ENCODE data around the gene C4B.
"Not testable (repeated sequence)": the region's sequence is repeated elsewhere in the genome, so short reads cannot be mapped to it uniquely, and the experiment has no call there.

C4B gene

GRCh38 chr6:31981744-31982143 is 32.9 kb upstream of the C4B start, which contains the start of gene C4A:
Gene C4A, plus strand, starts transcription at chr6:31982057. Its CDS starts 51 bp downstream, at chr6:31982108.
- FAIRE-seq = not testable (repeated sequence)

DNA sequence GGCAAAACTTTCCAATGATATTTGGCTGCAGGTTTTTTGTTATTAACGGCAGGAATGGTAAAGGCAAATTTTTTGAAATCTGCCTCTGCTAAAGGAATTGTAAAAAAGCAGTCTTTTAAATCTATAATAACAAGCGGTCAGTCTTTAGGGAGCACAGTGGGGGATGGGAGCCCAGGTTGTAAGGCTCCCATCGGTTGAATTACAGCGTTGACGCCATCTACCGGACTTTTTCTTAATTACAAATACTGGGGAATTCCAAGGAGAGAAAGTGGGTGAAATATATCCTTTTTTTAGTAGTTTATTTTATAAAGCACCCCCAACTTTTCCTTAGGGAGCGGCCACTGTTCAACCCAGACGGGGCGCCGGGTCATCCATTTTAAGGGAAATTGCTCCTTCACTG is 25.2 kb upstream of the C4B start:
- not testable (repeated sequence) for FAIRE-seq

DNA sequence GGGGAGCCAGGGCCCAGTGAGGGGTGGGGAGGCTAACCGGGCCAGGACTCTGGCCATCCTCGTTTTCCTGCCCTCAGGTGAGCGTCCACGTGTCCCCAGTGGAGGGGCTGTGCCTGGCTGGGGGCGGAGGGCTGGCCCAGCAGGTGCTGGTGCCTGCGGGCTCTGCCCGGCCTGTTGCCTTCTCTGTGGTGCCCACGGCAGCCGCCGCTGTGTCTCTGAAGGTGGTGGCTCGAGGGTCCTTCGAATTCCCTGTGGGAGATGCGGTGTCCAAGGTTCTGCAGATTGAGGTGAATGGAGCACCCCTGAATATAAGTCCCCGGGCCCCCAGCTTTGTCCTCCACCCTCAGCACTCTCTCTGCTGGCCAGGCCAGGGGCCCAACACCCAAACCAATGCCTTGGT is 20.2 kb upstream of the C4B start:
- FAIRE-seq = not testable (repeated sequence)

GRCh38 chr6:31996385-31996784 is 18.2 kb upstream of the C4B start:
- not testable (repeated sequence) for FAIRE-seq

- FAIRE-seq = not testable (repeated sequence)
These were observed 11.9 kb upstream of the C4B start for GRCh38 chr6:32002546-32003268.

- not testable (repeated sequence) for FAIRE-seq
These were observed 11.3 kb upstream of the C4B start for GRCh38 chr6:32003301-32003700.

DNA sequence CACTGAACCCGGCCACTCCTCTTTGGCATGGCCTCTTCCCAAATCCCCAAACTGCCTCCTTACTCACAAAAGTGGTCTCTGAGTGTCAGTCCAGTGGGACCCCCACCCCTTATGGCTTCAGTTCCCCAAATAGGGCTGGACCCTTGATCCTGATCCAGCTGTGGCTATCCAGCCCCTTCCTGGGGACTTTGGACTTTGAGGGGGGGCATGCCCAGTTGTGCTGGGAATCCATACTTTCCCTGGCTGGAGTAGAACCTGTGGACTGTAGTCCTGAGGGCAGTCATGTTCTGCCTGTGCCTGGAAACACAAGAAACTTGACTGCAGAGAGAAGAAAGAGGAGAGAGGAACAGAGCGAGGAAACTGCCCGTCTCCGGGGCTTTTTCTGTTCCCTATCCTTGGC is 10.2 kb upstream of the C4B start:
- not testable (repeated sequence) for FAIRE-seq

DNA sequence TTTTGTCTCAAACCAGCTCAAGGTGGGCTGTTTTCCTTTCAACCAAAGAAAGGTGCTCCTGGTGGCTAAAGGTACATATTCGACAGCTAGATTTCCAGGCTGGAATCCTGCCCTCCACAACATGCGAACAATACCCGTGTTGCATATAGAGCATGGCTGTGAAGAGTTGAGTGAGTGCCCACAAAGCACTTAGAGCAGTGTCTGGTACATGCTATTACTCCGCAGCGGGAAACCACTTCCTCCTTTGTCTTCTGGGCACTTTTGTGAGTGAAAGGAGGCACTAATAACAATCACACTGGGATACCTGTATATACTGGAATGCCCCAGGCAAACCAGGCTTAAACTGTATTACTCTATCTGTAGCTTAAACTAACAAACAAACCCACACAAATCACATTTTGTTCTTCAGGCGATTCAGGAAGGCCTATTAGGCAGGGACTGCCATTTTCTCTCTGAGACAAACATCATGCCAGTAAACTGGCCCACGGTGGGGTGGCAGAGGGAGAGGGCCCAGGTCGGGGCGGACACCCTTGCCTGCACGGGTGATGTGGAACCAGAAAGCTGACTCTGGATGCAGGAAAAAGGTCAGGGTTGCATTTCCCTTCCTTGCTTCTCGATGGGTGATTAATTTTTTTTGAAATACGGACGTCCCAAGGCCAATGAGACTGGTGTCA is 9.6 kb upstream of the C4B start:
- FAIRE-seq = not testable (repeated sequence)

GRCh38 chr6:32005538-32005880 is 9.1 kb upstream of the C4B start:
- FAIRE-seq = not testable (repeated sequence)

GRCh38 chr6:32005991-32006529 is 8.5 kb upstream of the C4B start:
- FAIRE-seq = not testable (repeated sequence)

- not testable (repeated sequence) for FAIRE-seq
These were observed 7.5 kb upstream of the C4B start for GRCh38 chr6:32007086-32007485.

DNA sequence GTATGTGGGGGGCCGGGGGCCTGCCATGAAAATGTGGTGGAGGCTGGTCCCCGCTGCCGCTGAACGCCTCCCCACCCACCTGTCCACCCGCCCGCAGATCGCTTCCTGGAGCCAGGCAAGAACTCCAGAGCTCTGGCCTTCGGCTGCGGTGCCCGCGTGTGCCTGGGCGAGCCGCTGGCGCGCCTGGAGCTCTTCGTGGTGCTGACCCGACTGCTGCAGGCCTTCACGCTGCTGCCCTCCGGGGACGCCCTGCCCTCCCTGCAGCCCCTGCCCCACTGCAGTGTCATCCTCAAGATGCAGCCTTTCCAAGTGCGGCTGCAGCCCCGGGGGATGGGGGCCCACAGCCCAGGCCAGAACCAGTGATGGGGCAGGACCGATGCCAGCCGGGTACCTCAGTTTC is 6.6 kb upstream of the C4B start:
- not testable (repeated sequence) for FAIRE-seq

DNA sequence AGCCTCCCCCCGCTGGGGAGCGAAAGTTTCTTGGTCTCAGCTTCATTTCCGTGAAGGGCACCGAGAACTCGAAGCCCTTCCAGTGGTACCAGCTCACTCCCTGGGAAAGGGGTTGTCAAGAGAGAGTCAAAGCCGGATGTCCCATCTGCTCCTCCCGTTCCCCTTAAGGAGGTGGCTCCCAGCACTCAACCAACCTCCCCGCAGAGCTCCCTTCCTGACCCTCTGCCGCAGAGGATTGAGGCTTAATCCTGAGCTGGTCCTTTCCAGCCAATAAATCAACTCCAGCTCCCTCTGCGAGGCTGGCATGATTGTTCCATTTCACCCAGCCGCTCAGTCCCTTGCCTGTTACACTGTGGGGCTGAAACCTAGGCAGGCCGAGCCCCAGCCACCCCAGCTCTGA is 6.0 kb upstream of the C4B start:
- FAIRE-seq = not testable (repeated sequence)

DNA sequence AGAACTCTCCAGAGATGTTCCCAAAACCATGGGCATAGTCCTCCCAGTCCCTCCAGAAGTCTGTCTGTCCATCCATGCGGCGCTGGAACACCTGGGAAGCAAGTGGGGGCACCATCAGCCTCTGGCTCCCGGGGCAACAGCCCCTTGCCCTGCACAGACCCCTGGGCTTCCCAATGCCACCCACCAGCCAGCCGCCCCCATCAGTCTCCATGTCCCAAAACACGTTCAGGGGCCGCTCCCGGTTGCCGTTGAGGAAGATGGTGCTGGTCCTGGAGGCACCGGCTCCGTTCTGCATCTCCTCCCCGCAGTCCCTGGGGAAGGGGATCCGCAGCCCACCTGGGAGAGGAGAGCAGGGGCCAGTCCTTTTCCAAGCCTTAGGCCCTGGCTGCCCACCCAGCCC is 5.1 kb upstream of the C4B start:
- FAIRE-seq = not testable (repeated sequence)

GRCh38 chr6:32010856-32011530 is 3.6 kb upstream of the C4B start:
- not testable (repeated sequence) for FAIRE-seq

GRCh38 chr6:32012941-32013617 is 1.5 kb upstream of the C4B start:
- not testable (repeated sequence) for FAIRE-seq

DNA sequence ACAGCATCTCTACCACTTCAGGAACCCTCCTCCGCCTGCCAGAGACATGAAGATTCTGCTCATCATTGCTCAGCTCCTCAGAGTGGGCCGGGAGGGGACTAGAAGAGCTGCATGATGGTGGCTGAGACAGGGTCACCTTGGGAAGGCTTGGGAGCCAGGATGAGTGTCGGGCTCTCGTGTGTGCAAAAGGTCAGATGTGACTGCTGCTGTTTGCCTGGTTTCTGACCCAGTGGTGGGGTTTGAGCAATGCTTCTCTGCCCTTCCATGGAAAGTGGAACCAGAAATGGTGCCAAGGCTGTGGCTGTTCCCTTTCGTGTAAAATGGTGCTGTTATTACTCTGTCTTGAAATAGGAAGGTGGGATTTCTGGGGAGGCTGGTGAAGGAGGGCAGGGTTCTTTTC is 857 bp upstream of the C4B start:
- not testable (repeated sequence) for FAIRE-seq

DNA sequence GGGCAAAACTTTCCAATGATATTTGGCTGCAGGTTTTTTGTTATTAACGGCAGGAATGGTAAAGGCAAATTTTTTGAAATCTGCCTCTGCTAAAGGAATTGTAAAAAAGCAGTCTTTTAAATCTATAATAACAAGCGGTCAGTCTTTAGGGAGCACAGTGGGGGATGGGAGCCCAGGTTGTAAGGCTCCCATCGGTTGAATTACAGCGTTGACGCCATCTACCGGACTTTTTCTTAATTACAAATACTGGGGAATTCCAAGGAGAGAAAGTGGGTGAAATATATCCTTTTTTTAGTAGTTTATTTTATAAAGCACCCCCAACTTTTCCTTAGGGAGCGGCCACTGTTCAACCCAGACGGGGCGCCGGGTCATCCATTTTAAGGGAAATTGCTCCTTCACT is 7.5 kb downstream of the C4B start:
- FAIRE-seq = not testable (repeated sequence)

GRCh38 chr6:32028631-32029030 is 14.0 kb downstream of the C4B start:
- FAIRE-seq = not testable (repeated sequence)

GRCh38 chr6:32029553-32029952 is 15.0 kb downstream of the C4B start:
- not testable (repeated sequence) for FAIRE-seq

DNA sequence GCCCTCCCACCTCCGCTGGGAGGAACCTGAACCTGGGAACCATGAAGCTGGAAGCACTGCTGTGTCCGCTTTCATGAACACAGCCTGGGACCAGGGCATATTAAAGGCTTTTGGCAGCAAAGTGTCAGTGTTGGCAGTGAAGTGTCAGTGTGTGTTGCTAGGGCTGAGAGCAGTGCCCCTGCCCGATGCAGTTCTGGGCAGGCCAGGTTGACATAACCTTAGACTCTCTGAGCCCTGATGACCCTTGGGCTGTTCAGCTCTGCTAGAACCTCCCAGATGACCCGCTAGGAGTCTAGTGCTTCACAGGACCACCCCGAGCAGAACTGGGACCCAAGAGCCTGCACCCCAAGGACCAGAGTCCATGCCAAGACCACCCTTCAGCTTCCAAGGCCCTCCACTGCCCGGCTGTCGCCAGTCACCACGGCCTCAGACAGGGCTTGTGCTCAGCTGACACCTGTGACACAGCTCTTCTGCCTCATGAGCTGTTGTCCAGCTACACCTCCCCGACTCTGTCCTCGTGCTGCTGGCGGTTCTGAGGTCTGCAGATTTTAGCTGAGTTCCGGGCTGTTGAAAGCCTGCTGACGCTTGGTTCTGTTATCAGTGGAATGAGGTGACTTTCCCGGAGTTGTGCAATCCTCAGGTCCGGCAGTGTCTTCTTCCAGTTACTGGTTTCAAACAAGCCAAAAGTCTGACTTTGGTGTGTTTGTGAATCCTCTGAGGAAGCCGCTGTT is 20.9 kb downstream of the C4B start:
- not testable (repeated sequence) for FAIRE-seq

- FAIRE-seq = not testable (repeated sequence)
These were observed 22.5 kb downstream of the C4B start for GRCh38 chr6:32037136-32037535.

Measured in islet of Langerhans (tissue), 1 donor.